Stomach (tissue), 4 donors: ENCODE data around the gene GTF2H1.

Experiments
- CTCF ChIP-seq, 7 experiments: fragments of 450-650 bp in 4 of 7; fragments of 200-600 bp in 3 of 7; sonication (generic) in 3 of 7; IDR thresholded peaks; one replicate each; pipeline ENCODE4 v1.5.1; 2016 to 2019; ENCODE audit warnings: antibody characterized with exemption in 7 of 7, control low read depth in 2 of 7, mild to moderate bottlenecking in 1 of 7
- EP300 ChIP-seq: sonication (generic); formaldehyde crosslinking; IDR thresholded peaks from one replicate; pipeline ENCODE4 v1.6.1; 2017; ENCODE audit warnings: antibody characterized with exemption
- POLR2A ChIP-seq, 4 donors: fragments of 450-650 bp; IDR thresholded peaks; one replicate each; pipeline ENCODE4 v1.6.1; 2016; ENCODE audit warnings: antibody characterized with exemption in 4 of 4, control low read depth in 2 of 4, mild to moderate bottlenecking in 1 of 4, moderate library complexity in 1 of 4
- POLR2AphosphoS5 ChIP-seq, 3 donors: sonication (generic); formaldehyde crosslinking; IDR thresholded peaks; one replicate each; pipeline ENCODE4 v1.6.1; 2016; ENCODE audit warnings: antibody characterized with exemption in 3 of 3

- no peak for TF ChIP-seq CTCF (IDR thresholded peaks at IDR 0.05)
- no peak for TF ChIP-seq POLR2A (IDR thresholded peaks at IDR 0.05)
- no peak for TF ChIP-seq POLR2AphosphoS5 (IDR thresholded peaks at IDR 0.05)
- TF ChIP-seq EP300 = no peak
These were observed 30.2 kb downstream of the GTF2H1 start for GRCh38 chr11:18352581-18352980.
